Measurements from ENCODE around the gene PRKN. TPM values are rescaled to one million over a fixed set of nuclear protein-coding genes. Genes with fewer than 3 reads are reported as not detected.

The PRKN gene
- total RNA-seq, 1 donor from 2014 or later: 2.8 TPM

GRCh38 chr6:162379757-162380409 lies 347.7 kb downstream of the PRKN start:
- Histone ChIP-seq H3K9ac (no peak overlapping the region), H3F3A (ENCODE audit: low read depth) (no peaks in the 10 kb centered on the region), H3K4me1 (peaks cover 4% of the 10 kb centered on the region), H4K20me1 (ENCODE audit: low read depth) (no peaks in the 10 kb centered on the region), H3K79me2 (ENCODE audit: low read depth) (no peaks in the 10 kb centered on the region), H3K27me3 (no peaks in the 10 kb centered on the region), H3K27ac (no peak overlapping the region), H3K9me3 (ENCODE audit: low read depth) (no peaks in the 10 kb centered on the region), H3K4me3 (no peak overlapping the region), H2AFZ (replicated peaks) (no peak overlapping the region), H3K4me2 (no peak overlapping the region), H3K36me3 (no peaks in the 10 kb centered on the region)
- H3K9me3 Mint-ChIP-seq: peaks cover 4% of the 10 kb centered on the region
- no peak for TF ChIP-seq EZH2 (IDR thresholded peaks at IDR 0.05)
- TF ChIP-seq EZH2phosphoT487 (IDR thresholded peaks at IDR 0.05): no peak
- TF ChIP-seq CTCF (IDR thresholded peaks at IDR 0.05): no peak
- no peak overlapping the region for H3K27ac Mint-ChIP-seq
- no peak overlapping the region for H3K4me3 Mint-ChIP-seq
- no peak for DNase-seq (ENCODE audit: low spot score)
- peaks cover 2% of the 10 kb centered on the region for H3K27me3 Mint-ChIP-seq (ENCODE audit: insufficient read depth, low read depth)
- H3K4me1 Mint-ChIP-seq: no peaks in the 10 kb centered on the region
- H3K36me3 Mint-ChIP-seq: peaks cover 2% of the 10 kb centered on the region

GRCh38 chr6:162377735-162378134 lies 349.8 kb downstream of the PRKN start:
- H3K27me3 Mint-ChIP-seq (ENCODE audit: insufficient read depth, low read depth): peaks cover 2% of the 10 kb centered on the region
- Histone ChIP-seq H3K4me2 (no peak overlapping the region), H3K27me3 (no peaks in the 10 kb centered on the region), H3K9me3 (ENCODE audit: low read depth) (no peaks in the 10 kb centered on the region), H2AFZ (replicated peaks) (no peak overlapping the region), H3K4me3 (no peak overlapping the region), H4K20me1 (ENCODE audit: low read depth) (no peaks in the 10 kb centered on the region), H3K27ac (no peak overlapping the region), H3K36me3 (no peaks in the 10 kb centered on the region), H3K79me2 (ENCODE audit: low read depth) (no peaks in the 10 kb centered on the region), H3K9ac (no peak overlapping the region), H3F3A (ENCODE audit: low read depth) (no peaks in the 10 kb centered on the region), H3K4me1 (peaks cover 4% of the 10 kb centered on the region)
- DNase-seq (ENCODE audit: low spot score): no peak
- no peak for TF ChIP-seq EZH2 (IDR thresholded peaks at IDR 0.05)
- no peak for TF ChIP-seq EZH2phosphoT487 (IDR thresholded peaks at IDR 0.05)
- TF ChIP-seq CTCF (IDR thresholded peaks at IDR 0.05): no peak
- H3K4me1 Mint-ChIP-seq: no peaks in the 10 kb centered on the region
- H3K9me3 Mint-ChIP-seq: peaks cover 4% of the 10 kb centered on the region
- H3K36me3 Mint-ChIP-seq: no peaks in the 10 kb centered on the region
- no peak overlapping the region for H3K4me3 Mint-ChIP-seq
- H3K27ac Mint-ChIP-seq: peak overlapping the region; percentile 83

- Histone ChIP-seq H3K4me2 (no peak overlapping the region), H3K9me3 (ENCODE audit: low read depth) (no peaks in the 10 kb centered on the region), H3K79me2 (ENCODE audit: low read depth) (no peaks in the 10 kb centered on the region), H3K36me3 (no peaks in the 10 kb centered on the region), H3K27me3 (no peaks in the 10 kb centered on the region), H3K4me3 (no peak overlapping the region), H3F3A (ENCODE audit: low read depth) (no peaks in the 10 kb centered on the region), H3K27ac (no peak overlapping the region), H2AFZ (replicated peaks) (no peak overlapping the region), H3K9ac (no peak overlapping the region), H3K4me1 (peaks cover 5% of the 10 kb centered on the region), H4K20me1 (ENCODE audit: low read depth) (no peaks in the 10 kb centered on the region)
- H3K4me3 Mint-ChIP-seq: no peak overlapping the region
- no peak overlapping the region for H3K27ac Mint-ChIP-seq
- H3K36me3 Mint-ChIP-seq: no peaks in the 10 kb centered on the region
- peaks cover 5% of the 10 kb centered on the region for H3K9me3 Mint-ChIP-seq
- no peak for TF ChIP-seq CTCF (IDR thresholded peaks at IDR 0.05)
- no peak for TF ChIP-seq EZH2phosphoT487 (IDR thresholded peaks at IDR 0.05)
- TF ChIP-seq EZH2 (IDR thresholded peaks at IDR 0.05): no peak
- peaks cover 2% of the 10 kb centered on the region for H3K27me3 Mint-ChIP-seq (ENCODE audit: insufficient read depth, low read depth)
- DNase-seq (ENCODE audit: low spot score): no peak
- no peaks in the 10 kb centered on the region for H3K4me1 Mint-ChIP-seq
These were observed 353.7 kb downstream of the PRKN start for GRCh38 chr6:162373868-162374267.

All from neural progenitor cell (in vitro differentiated cells).